ENCODE measurements around the gene HTR3D. TPM values are rescaled to one million over a fixed set of nuclear protein-coding genes. Genes with fewer than 3 reads are reported as not detected.
"Not testable (repeated sequence)": the region's sequence is repeated elsewhere in the genome, so short reads cannot be mapped to it uniquely, and the experiment has no call there.

Gene HTR3D
- total RNA-seq, 1 donor from 2014 or later: not detected

GRCh38 chr3:184016169-184016570, 15.4 kb upstream of the HTR3D start:
- no peak for DNase-seq (ENCODE audit: low read depth in 2 of 2)

DNA sequence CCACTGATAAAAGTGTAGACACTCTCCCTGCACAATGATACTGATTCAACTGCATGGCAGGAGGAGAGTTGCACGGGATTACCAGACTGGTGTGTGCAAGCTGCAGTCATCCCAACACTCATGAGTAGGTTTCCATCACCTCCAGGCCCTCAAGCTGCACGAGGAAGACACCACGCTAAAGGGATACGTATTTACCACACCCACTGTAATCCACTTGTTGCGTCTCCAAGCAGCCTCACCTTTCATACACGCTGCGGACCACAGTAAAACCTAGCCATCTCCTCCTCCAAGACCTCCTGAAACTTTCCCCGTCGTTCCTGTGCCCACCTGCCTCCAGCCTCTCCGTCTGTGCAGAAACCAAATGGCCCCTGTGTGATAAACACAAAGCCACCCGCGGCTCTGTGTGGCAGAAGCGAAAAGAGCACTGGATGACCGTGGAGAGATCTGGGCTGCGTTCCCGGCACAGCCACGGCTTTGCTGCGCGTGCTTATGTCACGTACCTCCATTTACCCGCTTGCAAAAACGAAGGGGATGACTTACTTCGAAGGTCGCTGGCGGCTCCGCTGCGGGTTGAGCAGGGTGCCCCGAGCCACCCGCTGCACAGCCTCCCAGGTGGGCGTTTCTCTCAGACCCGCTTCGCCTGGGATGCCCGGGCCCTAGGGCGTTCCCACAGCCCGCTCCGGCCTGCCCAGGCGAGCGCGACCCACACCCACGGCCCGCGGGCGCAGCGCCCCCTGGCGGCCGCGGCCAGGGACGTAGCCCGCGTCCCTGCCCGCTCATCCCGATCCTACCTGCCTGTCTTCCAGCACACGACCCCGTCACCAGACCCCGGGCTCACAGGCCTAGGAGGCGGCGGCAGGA, 14.5 kb upstream of the HTR3D start:
- peak in 1 of 2 donors; percentile 62 for DNase-seq (ENCODE audit: low read depth in 2 of 2)

- peak; percentile 85 to 92 for DNase-seq (ENCODE audit: low read depth in 2 of 2)
These were observed 13.7 kb upstream of the HTR3D start, which contains the start of gene ABCC5 for GRCh38 chr3:184017672-184018423. TSS of gene ABCC5 (minus strand) at chr3:184017884. CDS start at chr3:184014392, 3,492 bp downstream.

DNA sequence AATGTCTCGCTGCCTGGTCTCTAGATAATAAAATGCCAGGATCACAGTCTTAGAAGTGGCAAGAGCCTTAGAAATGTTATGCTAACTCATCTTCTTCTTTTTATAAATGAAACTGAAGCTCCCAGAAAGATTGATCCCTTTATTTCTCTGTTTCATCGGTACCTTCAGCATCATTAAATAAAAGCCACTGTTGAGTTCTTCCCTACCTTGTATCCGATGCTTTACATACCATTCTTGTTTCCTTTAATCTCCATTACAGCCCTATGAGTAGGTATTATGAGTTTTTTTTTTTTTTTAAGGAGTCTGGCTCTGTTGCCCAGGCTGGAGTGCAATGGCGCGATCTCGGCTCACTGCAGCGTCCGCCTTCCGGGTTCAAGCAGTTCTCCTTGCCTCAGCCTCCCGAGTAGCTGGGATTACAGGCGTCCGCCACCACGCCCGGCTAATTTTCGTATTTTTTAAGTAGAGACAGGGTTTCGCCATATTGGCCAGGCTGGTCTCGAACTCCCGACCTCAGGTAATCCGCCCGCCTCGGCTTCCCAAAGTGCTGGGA, 13.0 kb upstream of the HTR3D start:
- no peak for DNase-seq (ENCODE audit: low read depth in 2 of 2)

- DNase-seq (ENCODE audit: low read depth in 2 of 2): peak in 1 of 2 donors; percentile 34
These were observed 9.2 kb upstream of the HTR3D start for GRCh38 chr3:184022323-184022722.

DNA sequence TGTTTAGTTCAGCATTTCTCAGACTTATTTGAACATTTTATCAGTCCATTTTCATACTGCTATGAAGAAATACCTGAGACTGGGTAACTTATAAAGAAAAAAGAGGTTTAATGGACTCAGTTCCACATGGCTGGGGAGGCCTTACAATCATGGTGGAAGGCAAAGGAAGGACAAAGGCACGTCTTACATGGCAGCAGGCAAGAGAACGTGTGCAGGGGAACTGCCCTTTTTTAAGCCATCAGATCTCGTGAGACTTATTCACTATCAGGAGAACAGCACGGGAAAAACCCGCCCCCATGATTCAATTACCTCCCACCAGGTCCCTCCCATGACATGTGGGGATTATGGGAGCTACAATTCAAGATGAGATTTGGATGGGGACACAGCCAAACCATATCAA, 6.3 kb upstream of the HTR3D start:
- DNase-seq (ENCODE audit: low read depth in 2 of 2): not testable (repeated sequence)

DNA sequence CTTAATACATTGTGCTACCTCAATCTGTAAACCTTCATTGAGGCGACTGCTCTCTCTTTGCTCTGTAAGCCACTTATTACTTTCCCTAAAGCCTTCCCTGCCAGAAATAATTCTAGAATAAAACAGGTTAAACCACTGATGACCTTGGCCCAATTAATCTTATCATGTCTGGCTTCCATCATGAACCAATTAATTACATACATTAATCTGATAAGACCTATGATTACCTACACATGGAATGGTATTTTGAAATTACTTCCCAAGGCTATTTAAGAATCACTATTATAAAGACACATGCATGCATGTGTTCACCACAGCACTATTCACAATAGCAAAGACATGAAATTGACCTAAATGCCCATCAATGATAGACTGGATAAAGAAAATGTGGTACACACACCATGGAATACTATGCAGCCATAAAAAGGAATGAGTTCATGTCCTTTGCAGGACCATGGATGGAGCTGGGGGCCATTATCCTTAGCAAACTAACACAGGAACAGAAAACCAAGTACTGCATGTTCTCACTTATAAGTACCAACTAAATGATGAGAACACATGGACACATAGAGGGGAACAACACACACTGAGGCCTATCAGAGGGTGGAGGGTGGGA, 3.2 kb upstream of the HTR3D start:
- DNase-seq (ENCODE audit: low read depth in 2 of 2): not testable (repeated sequence)

DNA sequence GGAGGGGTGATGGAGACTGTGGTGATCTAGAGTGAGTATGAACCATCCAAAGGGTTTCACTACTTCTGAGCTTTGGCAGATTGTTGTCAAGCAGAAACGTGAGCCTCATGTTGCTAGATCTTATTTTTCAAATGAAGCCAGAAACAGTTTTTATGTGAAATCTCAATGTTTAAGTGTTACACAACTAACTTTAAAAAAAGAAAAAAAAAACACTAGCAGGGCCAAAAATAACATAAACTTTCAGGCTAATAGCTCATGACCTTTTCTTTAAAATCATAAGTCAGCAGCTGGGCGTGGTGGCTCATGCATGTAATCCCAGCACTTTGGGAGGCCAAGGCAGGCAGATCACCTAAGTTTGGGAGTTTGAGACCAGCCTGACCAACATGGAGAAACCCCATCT, 2.1 kb upstream of the HTR3D start:
- no peak for DNase-seq (ENCODE audit: low read depth in 2 of 2)

DNA sequence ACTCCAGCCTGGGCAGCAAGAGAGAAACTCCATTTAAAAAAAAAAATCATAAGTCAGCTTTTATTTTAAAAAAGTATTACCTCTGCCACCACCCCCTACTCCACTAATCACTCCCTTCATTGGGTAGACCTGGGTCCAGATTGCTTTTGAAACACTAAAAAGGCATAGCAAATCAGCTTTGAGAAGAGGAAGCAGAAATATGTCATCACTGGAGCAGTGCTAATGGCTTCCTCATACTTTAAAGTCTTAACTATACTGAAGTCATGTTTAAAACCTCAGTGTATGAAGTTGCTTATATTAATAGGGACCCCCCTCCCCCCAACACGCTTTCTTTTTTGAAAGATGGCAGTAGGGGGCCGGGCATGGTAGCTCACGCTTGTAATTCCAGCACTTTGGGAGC, 1.0 kb upstream of the HTR3D start:
- no peak for DNase-seq (ENCODE audit: low read depth in 2 of 2)

DNA sequence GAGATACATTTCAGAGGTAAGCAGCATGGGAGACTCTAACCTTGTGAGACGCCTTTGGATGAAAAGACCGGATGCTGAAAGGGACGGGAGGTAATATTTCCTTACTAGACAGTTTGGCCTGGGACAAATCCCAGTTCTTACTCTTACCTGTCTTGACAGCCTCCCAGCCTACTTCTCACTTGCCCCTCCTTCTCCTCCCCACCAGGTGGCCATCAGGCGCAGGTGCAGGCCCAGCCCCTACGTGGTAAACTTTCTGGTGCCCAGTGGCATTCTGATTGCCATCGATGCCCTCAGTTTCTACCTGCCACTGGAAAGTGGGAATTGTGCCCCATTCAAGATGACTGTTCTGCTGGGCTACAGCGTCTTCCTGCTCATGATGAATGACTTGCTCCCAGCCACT, 6.3 kb downstream of the HTR3D start:
- no peak for DNase-seq (ENCODE audit: low read depth in 2 of 2)

- DNase-seq (ENCODE audit: low read depth in 2 of 2): not testable (repeated sequence)
These were observed 6.8 kb downstream of the HTR3D start for GRCh38 chr3:184038307-184038706.

- no peak for DNase-seq (ENCODE audit: low read depth in 2 of 2)
These were observed 7.9 kb downstream of the HTR3D start for GRCh38 chr3:184039414-184039813.

- peak; percentile 36 to 48 for DNase-seq (ENCODE audit: low read depth in 2 of 2)
These were observed 8.5 kb downstream of the HTR3D start for GRCh38 chr3:184040010-184040409.

GRCh38 chr3:184042617-184043016, 11.1 kb downstream of the HTR3D start:
- DNase-seq (ENCODE audit: low read depth in 2 of 2): no peak

DNA sequence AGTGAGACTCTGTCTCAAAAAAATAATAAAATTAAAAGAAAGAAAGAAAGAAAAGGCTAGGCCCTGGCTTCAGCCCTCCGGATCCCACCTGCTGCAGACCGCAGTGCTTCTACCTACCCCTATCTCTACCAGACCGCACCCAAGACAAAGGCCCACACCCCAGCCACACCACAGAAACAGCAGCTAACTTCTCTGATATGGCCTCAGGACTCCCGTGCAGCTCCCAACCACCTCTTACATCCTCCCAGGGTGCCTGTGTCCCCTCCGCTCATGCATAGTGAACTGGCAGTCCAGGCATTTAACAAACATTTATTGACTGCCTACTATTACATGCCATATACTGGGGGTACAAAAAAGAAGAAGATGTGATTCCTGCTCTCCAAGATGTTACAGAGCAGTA, 14.5 kb downstream of the HTR3D start:
- DNase-seq (ENCODE audit: low read depth in 2 of 2): no peak

GRCh38 chr3:184050217-184050847, 18.8 kb downstream of the HTR3D start:
- no peak for DNase-seq (ENCODE audit: low read depth in 2 of 2)

DNA sequence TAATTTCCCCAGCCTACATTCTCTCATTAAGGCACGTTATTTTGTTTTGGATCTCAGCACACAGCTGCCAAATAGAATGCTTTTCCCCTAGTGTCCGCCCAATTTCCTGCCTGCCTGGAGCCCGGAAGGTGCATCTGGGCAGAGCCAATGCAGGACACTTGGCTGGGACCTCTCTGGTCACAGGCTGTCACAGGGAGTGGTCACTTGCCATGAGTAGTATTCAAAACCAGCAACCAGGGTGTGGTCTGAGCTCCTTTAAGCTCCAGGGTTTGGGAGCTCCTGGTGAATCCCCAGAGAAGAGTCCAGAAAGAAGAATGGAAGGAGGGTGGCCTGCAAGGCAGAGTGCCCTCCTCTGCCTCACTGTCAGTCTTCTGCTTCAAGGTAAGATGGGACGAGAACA, 21.2 kb downstream of the HTR3D start, which contains the start of gene HTR3C:
Gene HTR3C (plus strand): TSS at position 281 of the 400 bp plus-strand sequence. CDS start 34 bp downstream, at position 315.
- no peak for DNase-seq (ENCODE audit: low read depth in 2 of 2)

DNA sequence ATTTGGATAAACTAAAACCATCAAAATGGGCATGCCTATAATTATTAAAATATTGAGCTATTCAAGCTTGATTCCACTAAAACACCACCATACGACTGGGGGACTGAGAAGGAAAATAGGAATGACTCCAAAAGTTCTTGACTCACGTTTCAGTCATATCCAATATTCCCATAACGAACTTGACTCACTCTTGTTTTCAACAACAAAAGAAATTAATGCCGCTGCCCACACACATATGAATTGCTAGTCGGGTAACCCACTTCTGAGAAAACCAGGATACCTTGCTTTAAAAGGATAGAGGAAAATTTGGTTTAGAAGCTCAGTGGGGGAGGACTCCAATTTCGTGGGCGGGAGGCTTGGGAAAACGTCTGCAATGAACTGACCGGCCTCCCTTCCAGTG, 26.5 kb downstream of the HTR3D start:
- DNase-seq (ENCODE audit: low read depth in 2 of 2): no peak

DNA sequence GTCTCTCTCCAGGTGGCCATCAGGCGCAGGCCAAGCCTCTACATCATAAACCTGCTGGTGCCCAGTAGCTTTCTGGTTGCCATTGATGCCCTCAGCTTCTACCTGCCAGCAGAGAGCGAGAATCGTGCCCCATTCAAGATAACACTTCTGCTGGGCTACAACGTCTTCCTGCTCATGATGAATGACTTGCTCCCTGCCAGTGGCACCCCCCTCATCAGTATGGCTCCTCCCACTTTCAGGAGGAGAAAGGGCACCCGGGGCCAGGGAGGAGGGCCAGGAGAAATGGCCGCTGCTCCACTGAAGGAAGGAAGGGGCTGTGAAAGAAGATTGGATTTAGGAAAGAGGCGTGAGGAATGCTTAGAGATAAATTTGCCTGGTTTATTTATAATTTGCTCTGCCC, 27.9 kb downstream of the HTR3D start:
- no peak for DNase-seq (ENCODE audit: low read depth in 2 of 2)

DNA sequence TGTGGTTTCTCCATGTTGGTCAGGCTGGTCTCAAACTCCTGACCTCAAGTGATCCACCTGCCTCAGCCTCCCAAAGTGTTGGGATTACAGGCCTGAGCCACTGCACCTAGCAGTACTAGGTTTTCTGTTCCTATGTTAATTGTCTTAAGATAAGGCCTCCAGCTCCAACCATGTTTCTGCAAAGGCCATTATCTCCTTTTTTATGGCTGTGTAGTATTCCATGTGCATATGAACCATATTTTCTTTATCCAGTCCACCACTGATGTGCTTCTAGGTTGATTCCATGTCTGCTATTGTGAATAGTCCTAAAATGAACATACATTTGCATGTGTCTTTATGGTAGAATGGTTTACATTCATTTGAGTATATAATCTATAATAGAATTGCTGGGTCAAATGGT, 31.1 kb downstream of the HTR3D start:
- DNase-seq (ENCODE audit: low read depth in 2 of 2): no peak

DNA sequence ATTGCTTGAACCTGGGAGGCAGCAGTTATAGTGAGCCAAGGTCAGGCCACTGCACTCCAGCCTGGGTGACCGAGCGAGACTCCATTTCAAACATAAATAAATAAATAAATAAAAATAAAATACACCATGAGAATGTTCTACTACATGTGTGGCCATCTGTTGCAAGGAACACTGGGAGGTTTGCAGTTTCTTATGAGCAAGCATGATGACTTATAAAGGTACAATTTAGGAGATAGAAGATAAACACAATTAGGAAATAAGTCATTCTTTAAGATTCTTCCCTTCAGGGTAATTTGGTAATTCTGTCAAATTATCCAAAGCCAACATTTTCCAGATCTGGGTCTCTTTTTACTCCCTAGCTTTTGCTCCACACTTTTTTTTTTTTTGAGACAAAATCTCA, 34.7 kb downstream of the HTR3D start:
- DNase-seq (ENCODE audit: low read depth in 2 of 2): no peak
